Neural cell (in vitro differentiated cells): ENCODE measurements around the gene RPS2. TPM values are rescaled to one million over a fixed set of nuclear protein-coding genes. Genes with fewer than 3 reads are reported as not detected.

Experiments
- H2AFZ ChIP-seq: fragments of 200-600, 300-800 bp; sonication (generic), shearing (Covaris generic); 2 replicates; pipeline ENCODE4 v1.6.0; 2014; ENCODE audit warnings: low read depth, mild to moderate bottlenecking, antibody characterized with exemption, low read length, moderate library complexity
- H3F3A ChIP-seq: fragments of 200-600 bp; shearing (Covaris generic); 2 replicates; pipeline ENCODE4 v1.6.1; 2016; ENCODE audit warnings: mild to moderate bottlenecking, moderate library complexity, mixed read lengths, antibody characterized with exemption, low read length; ENCODE audit not compliant: insufficient read depth, poor library complexity, severe bottlenecking
- H3K27ac ChIP-seq: fragments of 200-600, 300-800 bp; sonication (generic), shearing (Covaris generic); 2 replicates; pipeline ENCODE4 v1.5.1; 2014; ENCODE audit warnings: mild to moderate bottlenecking, low read length, moderate library complexity
- H3K27me3 ChIP-seq: fragments of 300-800, 200-600 bp; sonication (generic), shearing (Covaris generic); 2 replicates; pipeline ENCODE4 v1.6.0; 2014; ENCODE audit warnings: mild to moderate bottlenecking, low read depth, low read length, moderate library complexity; ENCODE audit not compliant: insufficient read depth
- H3K36me3 ChIP-seq: fragments of 300-800, 200-600 bp; sonication (generic), shearing (Covaris generic); 2 replicates; pipeline ENCODE4 v1.5.1; 2014; ENCODE audit warnings: mild to moderate bottlenecking, antibody characterized with exemption, low read length, moderate library complexity; ENCODE audit not compliant: insufficient read depth
- H3K4me2 ChIP-seq: fragments of 300-800, 200-600 bp; sonication (generic), shearing (Covaris generic); 2 replicates; pipeline ENCODE4 v1.6.0; 2014; ENCODE audit warnings: mild to moderate bottlenecking, low read length
- H3K4me3 ChIP-seq: fragments of 300-800, 200-600 bp; sonication (generic), shearing (Covaris generic); 2 replicates; pipeline ENCODE4 v1.5.1; 2014; ENCODE audit warnings: mild to moderate bottlenecking, low read length, moderate library complexity
- H3K79me2 ChIP-seq: fragments of 200-600 bp; shearing (Covaris generic); replicated peaks from 2 replicates; pipeline ENCODE4 v1.6.0; 2014; ENCODE audit warnings: mild to moderate bottlenecking, low read length, moderate library complexity; ENCODE audit not compliant: insufficient read depth
- H3K9ac ChIP-seq: fragments of 300-800, 200-600 bp; sonication (generic), shearing (Covaris generic); 2 replicates; pipeline ENCODE4 v1.6.1; 2016; ENCODE audit warnings: mild to moderate bottlenecking, low read length, mixed read lengths
- H3K9me2 ChIP-seq: fragments of 200-600 bp; shearing (Covaris generic); 2 replicates; pipeline ENCODE4 v1.6.1; 2016; ENCODE audit warnings: mild to moderate bottlenecking, low read length, mixed read lengths; ENCODE audit not compliant: insufficient read depth
- H3K9me3 ChIP-seq: fragments of 200-600, 300-800 bp; sonication (generic), shearing (Covaris generic); 2 replicates; pipeline ENCODE4 v1.6.1; 2016; ENCODE audit warnings: mild to moderate bottlenecking, mixed run types, low read length, moderate library complexity, mixed read lengths
- H4K20me1 ChIP-seq: fragments of 200-600 bp; shearing (Covaris generic); 2 replicates; pipeline ENCODE4 v1.6.1; 2016; ENCODE audit warnings: mild to moderate bottlenecking, mixed run types; ENCODE audit not compliant: insufficient read depth
- CTCF ChIP-seq: fragments of 450-650 bp; IDR thresholded peaks from 2 replicates; pipeline ENCODE4 v1.5.1; 2014; ENCODE audit warnings: antibody characterized with exemption, mild to moderate bottlenecking, moderate library complexity; ENCODE audit not compliant: poor library complexity, severe bottlenecking
- EP300 ChIP-seq: fragments of 450-650 bp; conservative IDR thresholded peaks from 2 replicates; pipeline ENCODE4 v1.6.1; 2014; ENCODE audit warnings: antibody characterized with exemption, mild to moderate bottlenecking, moderate library complexity; ENCODE audit not compliant: poor library complexity, severe bottlenecking
- EZH2 ChIP-seq: fragments of 200-600, 300-800 bp; shearing (Covaris generic), sonication (generic); IDR thresholded peaks from 2 replicates; pipeline ENCODE4 v1.6.1; 2014; ENCODE audit warnings: antibody characterized with exemption, low read length, borderline replicate concordance, mild to moderate bottlenecking; ENCODE audit not compliant: insufficient read depth, poor library complexity, severe bottlenecking
- MXI1 ChIP-seq: fragments of 450-650 bp; conservative IDR thresholded peaks from 2 replicates; pipeline ENCODE4 v1.6.1; 2014; ENCODE audit warnings: antibody characterized with exemption, mild to moderate bottlenecking; ENCODE audit not compliant: poor library complexity, severe bottlenecking
- POLR2AphosphoS5 ChIP-seq: IDR thresholded peaks from 2 replicates; pipeline ENCODE4 v1.6.1; 2012
- RAD21 ChIP-seq: fragments of 450-650 bp; conservative IDR thresholded peaks from 2 replicates; pipeline ENCODE4 v1.6.1; 2014; ENCODE audit warnings: antibody characterized with exemption, mild to moderate bottlenecking, moderate library complexity
- REST ChIP-seq: IDR thresholded peaks from 2 replicates; pipeline ENCODE4 v1.6.1; 2012; ENCODE audit warnings: borderline replicate concordance
- SMC3 ChIP-seq: fragments of 450-650 bp; conservative IDR thresholded peaks from 2 replicates; pipeline ENCODE4 v1.6.1; 2014; ENCODE audit warnings: antibody characterized with exemption, mild to moderate bottlenecking, moderate library complexity; ENCODE audit not compliant: poor library complexity
- TAF1 ChIP-seq: IDR thresholded peaks from 2 replicates; pipeline ENCODE4 v1.6.1; 2012; ENCODE audit warnings: low read depth
- polyA plus RNA-seq: library from polyadenylated mRNA; depleted of rRNA; stranded (reverse); fragments of >200 nt; gene quantifications from 2 replicates; pipeline ENCODE4 v1.2.3, GENCODE V29; 2014

RPS2 gene
- polyA plus RNA-seq, 1 donor from 2014 or later, result 1,393 TPM

GRCh38 chr16:1989209-1990100 is 24.8 kb upstream of the RPS2 start, which contains the start of gene SYNGR3:
SYNGR3 (plus strand) TSS chr16:1989970; CDS start chr16:1990103, 133 bp downstream.
- Histone ChIP-seq H2AFZ (peak within 1 kb of the TSS; percentile 33), H3K9ac (peak within 1 kb of the TSS; percentile 80), H3K79me2 (no peaks in the 10 kb centered on the region), H3K9me3 (no peaks in the 10 kb centered on the region), H3K4me3 (peak within 1 kb of the TSS; percentile 88), H3K4me2 (peak within 1 kb of the TSS; percentile 78), H3K27ac (no peak within 1 kb of the TSS), H3K36me3 (no peaks in the 10 kb centered on the region), H3F3A (no peaks in the 10 kb centered on the region), H3K9me2 (no peaks in the 10 kb centered on the region), H4K20me1 (no peaks in the 10 kb centered on the region), H3K27me3 (peaks cover 21% of the 10 kb centered on the region)
- no peak for TF ChIP-seq SMC3
- TF ChIP-seq MXI1, result no peak
- TF ChIP-seq CTCF, result no peak
- TF ChIP-seq POLR2AphosphoS5, result peak; percentile 81
- TF ChIP-seq EZH2, result no peak

- no peak overlapping the region for H3K27ac ChIP-seq
- H3K36me3 ChIP-seq, result no peaks in the 10 kb centered on the region
- no peaks in the 10 kb centered on the region for H3F3A ChIP-seq
- no peak overlapping the region for H3K4me3 ChIP-seq
- no peak overlapping the region for H2AFZ ChIP-seq
- H3K9me3 ChIP-seq, result no peaks in the 10 kb centered on the region
- no peaks in the 10 kb centered on the region for H4K20me1 ChIP-seq
- TF ChIP-seq REST (no peak), POLR2AphosphoS5 (no peak), RAD21 (no peak), TAF1 (no peak), SMC3 (no peak), MXI1 (no peak), EP300 (no peak), EZH2 (no peak)
- no peak overlapping the region for H3K4me2 ChIP-seq
- no peaks in the 10 kb centered on the region for H3K79me2 ChIP-seq
- peaks cover 21% of the 10 kb centered on the region for H3K27me3 ChIP-seq
- no peak overlapping the region for H3K9ac ChIP-seq
- no peaks in the 10 kb centered on the region for H3K9me2 ChIP-seq
These were observed 22.6 kb upstream of the RPS2 start for GRCh38 chr16:1987198-1987597.
